IMR-90 (cell line): ENCODE results near the gene UTP18. TPM values are rescaled to one million over a fixed set of nuclear protein-coding genes. Genes with fewer than 3 reads are reported as not detected.

Experiments used
- ATAC-seq: fragments of 200-7000 bp; cut with Tn5 transposase; 2 replicates; pipeline ENCODE4 v1.9.1; 2020; ENCODE audit warnings: low read depth, mild to moderate bottlenecking, moderate library complexity
- BruUV-seq: library from RNA; stranded (reverse); fragments of 400-500 nt; replicated peaks from 2 replicates; lab custom pipeline; 2021; lab: Mats Ljungman, UMichigan
- CTCF ChIA-PET: fragments of 300-600 bp; formaldehyde crosslinking; extraction: SDS; loops from one replicate; lab custom pipeline; 2021; ENCODE audit warnings: antibody characterized with exemption; lab: Yijun Ruan, JAX
- POLR2A ChIA-PET: fragments of 300-600 bp; sonication (Branson Sonifier 250); formaldehyde crosslinking; loops from one replicate; lab custom pipeline; 2022; ENCODE audit warnings: antibody characterized with exemption; ENCODE audit not compliant: unreplicated experiment; lab: Charles Lee
- DNase-seq: peaks from one replicate; pipeline ENCODE4 v3.0.0; 2013
- H2AFZ ChIP-seq: replicated peaks from 2 replicates; pipeline ENCODE3; 2013; ENCODE audit warnings: low read length, mild to moderate bottlenecking; ENCODE audit not compliant: poor library complexity
- H2AK5ac ChIP-seq: 2 replicates; pipeline ENCODE4 v1.6.1; 2013; ENCODE audit warnings: low read depth, low read length, inconsistent platforms
- H2AK9ac ChIP-seq: replicated peaks from 2 replicates; pipeline ENCODE3; 2013; ENCODE audit warnings: mild to moderate bottlenecking, low read depth, low read length, moderate library complexity; ENCODE audit not compliant: poor library complexity
- H2BK120ac ChIP-seq: 2 replicates; pipeline ENCODE4 v1.6.1; 2013; ENCODE audit warnings: low read depth, low read length, inconsistent platforms
- H2BK15ac ChIP-seq: 3 replicates; pipeline ENCODE4 v1.6.1; 2013; ENCODE audit warnings: low read depth, low read length, inconsistent platforms
- H2BK20ac ChIP-seq: 2 replicates; pipeline ENCODE4 v1.6.1; 2013; ENCODE audit warnings: low read depth, mild to moderate bottlenecking, inconsistent platforms, low read length, moderate library complexity
- H2BK5ac ChIP-seq: 2 replicates; pipeline ENCODE4 v1.6.1; 2013; ENCODE audit warnings: mild to moderate bottlenecking, low read depth, low read length, inconsistent platforms; ENCODE audit not compliant: poor library complexity, severe bottlenecking
- H3K14ac ChIP-seq: replicated peaks from 2 replicates; pipeline ENCODE4 v1.6.1; 2013; ENCODE audit warnings: low read depth, low read length, inconsistent platforms
- H3K18ac ChIP-seq: 2 replicates; pipeline ENCODE4 v1.6.1; 2013; ENCODE audit warnings: low read depth, low read length, control low read depth
- H3K23ac ChIP-seq: 2 replicates; pipeline ENCODE4 v1.6.1; 2013; ENCODE audit warnings: low read depth, low read length, inconsistent platforms
- H3K27ac ChIP-seq: 2 replicates; pipeline ENCODE4 v1.5.1; 2013; ENCODE audit warnings: mild to moderate bottlenecking, control low read depth, low read length; ENCODE audit not compliant: insufficient read depth
- H3K27me3 ChIP-seq: 2 replicates; pipeline ENCODE4 v1.6.1; 2013; ENCODE audit warnings: low read length; ENCODE audit not compliant: control insufficient read depth, insufficient read depth
- H3K36me3 ChIP-seq: 2 replicates; pipeline ENCODE4 v1.6.1; 2013; ENCODE audit warnings: low read length, mixed read lengths; ENCODE audit not compliant: control insufficient read depth, insufficient read depth
- H3K4ac ChIP-seq: 2 replicates; pipeline ENCODE4 v1.6.1; 2013; ENCODE audit warnings: low read depth, low read length, inconsistent platforms
- H3K4me1 ChIP-seq: 2 replicates; pipeline ENCODE4 v1.6.1; 2013; ENCODE audit warnings: low read length, mixed read lengths; ENCODE audit not compliant: control insufficient read depth, insufficient read depth
- H3K4me2 ChIP-seq: 2 replicates; pipeline ENCODE4 v1.6.1; 2013; ENCODE audit warnings: low read depth, mild to moderate bottlenecking, control low read depth, low read length, moderate library complexity
- H3K4me3 ChIP-seq: 2 replicates; pipeline ENCODE4 v1.5.1; 2013; ENCODE audit warnings: low read depth, mild to moderate bottlenecking, control low read depth, low read length, moderate library complexity; ENCODE audit not compliant: insufficient read depth
- H3K56ac ChIP-seq: 2 replicates; pipeline ENCODE4 v1.6.1; 2013; ENCODE audit warnings: low read length, inconsistent platforms; ENCODE audit not compliant: insufficient read depth; ENCODE audit errors: extremely low read depth
- H3K79me1 ChIP-seq, 2 experiments: 2 replicates each; pipeline ENCODE4 v1.6.1; 2013; ENCODE audit warnings: low read length in 2 of 2, inconsistent platforms in 1 of 2, low read depth in 1 of 2
- H3K9ac ChIP-seq: 2 replicates; pipeline ENCODE4 v1.6.1; 2013; ENCODE audit warnings: low read depth, low read length, control low read depth
- H3K9me1 ChIP-seq: 2 replicates; pipeline ENCODE4 v1.6.1; 2013; ENCODE audit warnings: low read length, inconsistent platforms; ENCODE audit not compliant: insufficient read depth
- H3K9me3 ChIP-seq: 2 replicates; pipeline ENCODE4 v1.6.1; 2013; ENCODE audit warnings: low read length; ENCODE audit not compliant: control insufficient read depth, insufficient read depth
- H4K20me1 ChIP-seq: 2 replicates; pipeline ENCODE4 v1.6.1; 2013; ENCODE audit warnings: low read length, inconsistent platforms; ENCODE audit not compliant: insufficient read depth
- H4K5ac ChIP-seq: 2 replicates; pipeline ENCODE4 v1.6.1; 2013; ENCODE audit warnings: mild to moderate bottlenecking, low read depth, low read length, control low read depth
- H4K8ac ChIP-seq, 2 experiments: 2 replicates each; pipeline ENCODE4 v1.6.1; 2013; ENCODE audit warnings: low read depth in 2 of 2, low read length in 2 of 2, control low read depth in 1 of 2, inconsistent platforms in 1 of 2
- H4K91ac ChIP-seq: 2 replicates; pipeline ENCODE4 v1.6.1; 2013; ENCODE audit warnings: low read depth, low read length, inconsistent platforms; ENCODE audit not compliant: insufficient read depth
- BHLHE40 ChIP-seq: fragments of 150-350 bp; IDR thresholded peaks from 2 replicates; pipeline ENCODE4 v1.6.1; 2016; ENCODE audit warnings: mild to moderate bottlenecking, low read depth, low read length
- CHD1 ChIP-seq: IDR thresholded peaks from 2 replicates; pipeline ENCODE4 v1.6.1; 2012; ENCODE audit warnings: low read depth, low read length, improper control_type of control experiment
- MAZ ChIP-seq: IDR thresholded peaks from 2 replicates; pipeline ENCODE4 v1.6.1; 2012; ENCODE audit warnings: low read depth, mild to moderate bottlenecking, low read length, improper control_type of control experiment, moderate library complexity, borderline replicate concordance
- NFE2L2 ChIP-seq: fragments of 150-350 bp; IDR thresholded peaks from 2 replicates; pipeline ENCODE4 v1.6.1; 2016; ENCODE audit warnings: low read depth, mild to moderate bottlenecking, low read length
- RAD21 ChIP-seq: IDR thresholded peaks from 2 replicates; pipeline ENCODE4 v1.6.1; 2012; ENCODE audit warnings: low read length, improper control_type of control experiment
- WGBS, 2 experiments: methylation state at CpG; one replicate each; pipeline versions ENCODE4 v1.1.5 to v1.1.7; 2013; ENCODE audit warnings: missing lambda C conversion rate in 2 of 2; ENCODE audit not compliant: insufficient read length in 1 of 2; ENCODE audit errors: extremely low coverage in 2 of 2; 5-methylcytosine and 5-hydroxymethylcytosine counted together
- dilution Hi-C: fragments of 300-500 bp; cut with HindIII; formaldehyde crosslinking; loops from one replicate; pipeline ENCODE4 v1.14.3; 2018; ENCODE audit warnings: low sequenced_read_pairs; ENCODE audit not compliant: unreplicated experiment
- in situ Hi-C: fragments of 300-500 bp; cut with MboI; formaldehyde crosslinking; loops from 3 replicates; pipeline ENCODE4 v1.14.3; 2019; ENCODE audit warnings: low sequenced_read_pairs, inconsistent platforms, mixed read lengths
- intact Hi-C: fragments of 100-400 bp; cut with micrococcal nuclease; formaldehyde crosslinking; loops from 2 replicates; pipeline ENCODE4 v1.10.0; 2022
- polyA plus RNA-seq, 3 experiments: library from polyadenylated mRNA; depleted of rRNA; stranded (reverse); fragments of >200 nt; gene quantifications; 2 replicates each; pipeline ENCODE4 v1.2.3, GENCODE V29; 2012; ENCODE audit warnings: low replicate concordance in 1 of 3
- total RNA-seq: library from RNA; depleted of rRNA; stranded (reverse); fragments of >200 nt; gene quantifications from 2 replicates; pipeline ENCODE4 v1.2.3, GENCODE V29; 2012

The UTP18 gene
- total and polyA plus RNA-seq, 2 of the 4 experiments (the other 2 are of a cell fraction) = 17.7 to 22.4 TPM

GRCh38 chr17:51269991-51270390 lies 9.6 kb downstream of the UTP18 start:
- Histone ChIP-seq H3K4me2 (no peak overlapping the region), H2BK120ac (no peak overlapping the region), H2AFZ (no peak overlapping the region), H3K23ac (no peak overlapping the region), H3K56ac (no peak overlapping the region), H3K9ac (no peak overlapping the region), H2AK5ac (no peak overlapping the region), H3K4me1 (no peaks in the 10 kb centered on the region; the same call in 1 of the 2 replicates), H3K9me3 (no peaks in the 10 kb centered on the region), H3K14ac (no peak overlapping the region), H3K27me3 (no peaks in the 10 kb centered on the region), H2BK5ac (no peak overlapping the region), H3K27ac (no peak overlapping the region), H4K20me1 (peaks cover 5% of the 10 kb centered on the region), H2AK9ac (no peak overlapping the region), H3K36me3 (peaks cover 19% of the 10 kb centered on the region), H3K18ac (no peak overlapping the region), H4K8ac (no peak overlapping the region), H3K4me3 (no peak overlapping the region), H2BK15ac (no peak overlapping the region), H3K79me1 (peaks cover 13 to 33% of the 10 kb centered on the region in 2 experiments), H4K5ac (no peak overlapping the region), H3K9me1 (no peaks in the 10 kb centered on the region), H3K4ac (no peak overlapping the region), H4K91ac (no peak overlapping the region), H2BK20ac (no peak overlapping the region)
- DNase-seq (no peak), ATAC-seq (no peak)
- WGBS, 2 experiments = no CpG with 5 or more reads among the region's 6 CpGs
- ChIA-PET CTCF (no interaction called here), POLR2A (no interaction called here)
- dilution Hi-C loops (no loop called here), in situ Hi-C loops (no loop called here), intact Hi-C loops (no loop called here)
- TF ChIP-seq CHD1 (no peak), BHLHE40 (no peak), NFE2L2 (no peak), MAZ (no peak), RAD21 (no peak)
- BruUV-seq = no TSS peak
